ENCODE data around the gene ATP5PD. TPM values are rescaled to one million over a fixed set of nuclear protein-coding genes. Genes with fewer than 3 reads are reported as not detected.

ATP5PD gene
- total and polyA plus RNA-seq, 2 of the 13 experiments (the other 11 are each of a cell fraction or from before 2014, with no cell fraction given): 158 to 428 TPM

- TF ChIP-seq, protein P1, sequence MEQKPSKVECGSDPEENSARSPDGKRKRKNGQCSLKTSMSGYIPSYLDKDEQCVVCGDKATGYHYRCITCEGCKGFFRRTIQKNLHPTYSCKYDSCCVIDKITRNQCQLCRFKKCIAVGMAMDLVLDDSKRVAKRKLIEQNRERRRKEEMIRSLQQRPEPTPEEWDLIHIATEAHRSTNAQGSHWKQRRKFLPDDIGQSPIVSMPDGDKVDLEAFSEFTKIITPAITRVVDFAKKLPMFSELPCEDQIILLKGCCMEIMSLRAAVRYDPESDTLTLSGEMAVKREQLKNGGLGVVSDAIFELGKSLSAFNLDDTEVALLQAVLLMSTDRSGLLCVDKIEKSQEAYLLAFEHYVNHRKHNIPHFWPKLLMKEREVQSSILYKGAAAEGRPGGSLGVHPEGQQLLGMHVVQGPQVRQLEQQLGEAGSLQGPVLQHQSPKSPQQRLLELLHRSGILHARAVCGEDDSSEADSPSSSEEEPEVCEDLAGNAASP (CRISPR knock-in tag; IDR thresholded peaks at IDR 0.05; ENCODE audit: borderline replicate concordance): peak; percentile 52; the same call in 1 of the 2 replicates
- 0 out of 2 replicates have a peak, but pooled peaks have one; percentile 18 for TF ChIP-seq BATF2 (CRISPR knock-in tag; IDR thresholded peaks at IDR 0.05)
- no peak for TF ChIP-seq ATF7 (IDR thresholded peaks at IDR 0.05)
- no peak; the same call in 1 of the 2 replicates for TF ChIP-seq ATF7 (CRISPR knock-in tag; IDR thresholded peaks at IDR 0.05)
- no peak for TF ChIP-seq POGZ (CRISPR knock-in tag; IDR thresholded peaks at IDR 0.05)
- TF ChIP-seq ZFP82 (CRISPR knock-in tag; IDR thresholded peaks at IDR 0.05; ENCODE audit: borderline replicate concordance): peak; percentile 88
- TF ChIP-seq ZNF234 (CRISPR knock-in tag; conservative IDR thresholded peaks at IDR 0.05): 0 out of 2 replicates have a peak, but pooled peaks have one; percentile 3
- TF ChIP-seq ZNF563 (CRISPR knock-in tag; IDR thresholded peaks at IDR 0.05): peak; percentile 87
- TF ChIP-seq ZNF772 (CRISPR knock-in tag; IDR thresholded peaks at IDR 0.05): peak; percentile 66; the same call in 1 of the 2 replicates
- TF ChIP-seq ZNF318 (CRISPR knock-in tag; IDR thresholded peaks at IDR 0.05): peak; percentile 91; the same call in 1 of the 2 replicates
- no peak for TF ChIP-seq SMARCE1 (IDR thresholded peaks at IDR 0.05; ENCODE audit: borderline replicate concordance)
- TF ChIP-seq ZNF263 (CRISPR knock-in tag; IDR thresholded peaks at IDR 0.05): peak; percentile 65; the same call in 1 of the 2 replicates
- TF ChIP-seq SAFB2 (CRISPR knock-in tag; IDR thresholded peaks at IDR 0.05; ENCODE audit: borderline replicate concordance, low read depth): peak; percentile 92
- peak; percentile 92 for TF ChIP-seq ZBTB10 (CRISPR knock-in tag; IDR thresholded peaks at IDR 0.05; ENCODE audit: borderline replicate concordance)
Measured at GRCh38 chr17:75034236-75034908, 12.4 kb downstream of the ATP5PD start (continued).
